Type B pancreatic cell (in vitro differentiated cells): ENCODE data around the gene UNC93A. TPM values are rescaled to one million over a fixed set of nuclear protein-coding genes. Genes with fewer than 3 reads are reported as not detected.

ENCODE experiments used
- DNase-seq: peaks from one replicate; pipeline ENCODE4 v3.0.0; 2021; ENCODE audit warnings: mixed read lengths; ENCODE audit not compliant: unreplicated experiment; ENCODE audit errors: extremely low spot score
- H3K27ac Mint-ChIP-seq: 2 replicates; pipeline ENCODE4 v1.8.0; 2021; ENCODE audit warnings: mild to moderate bottlenecking, mixed read lengths
- H3K27me3 Mint-ChIP-seq: 2 replicates; pipeline ENCODE4 v1.8.0; 2021; ENCODE audit warnings: mixed read lengths
- H3K36me3 Mint-ChIP-seq: 2 replicates; pipeline ENCODE4 v1.8.0; 2021; ENCODE audit warnings: mixed read lengths
- H3K4me1 Mint-ChIP-seq: one replicate; pipeline ENCODE4 v1.8.0; 2021; ENCODE audit warnings: mixed read lengths; ENCODE audit not compliant: unreplicated experiment
- H3K4me3 Mint-ChIP-seq: 2 replicates; pipeline ENCODE4 v1.8.0; 2021; ENCODE audit warnings: mild to moderate bottlenecking, mixed read lengths
- H3K9me3 Mint-ChIP-seq: 2 replicates; pipeline ENCODE4 v1.8.0; 2021; ENCODE audit warnings: mixed read lengths
- CTCF ChIP-seq: fragments of 200-600 bp; sonication (generic); conservative IDR thresholded peaks from 2 replicates; pipeline ENCODE4 v1.5.0; 2021; ENCODE audit warnings: antibody characterized with exemption, mild to moderate bottlenecking
- total RNA-seq: library from RNA; stranded (reverse); gene quantifications from 2 replicates; pipeline ENCODE4 v1.2.1, GENCODE V29; 2021; ENCODE audit warnings: low replicate concordance

The UNC93A gene
- total RNA-seq, 1 donor from 2014 or later = 3.7 TPM

GRCh38 chr6:167341665-167342655 lies 50.8 kb downstream of the UNC93A start:
- H3K27ac Mint-ChIP-seq = peak overlapping the region; percentile 36
- no peak for TF ChIP-seq CTCF
- no peak for DNase-seq
- H3K27me3 Mint-ChIP-seq = peaks cover 16% of the 10 kb centered on the region
- H3K4me1 Mint-ChIP-seq = peaks cover 14% of the 10 kb centered on the region
- peak overlapping the region; percentile 8 for H3K4me3 Mint-ChIP-seq
- H3K36me3 Mint-ChIP-seq = peaks cover 4% of the 10 kb centered on the region
- H3K9me3 Mint-ChIP-seq = no peaks in the 10 kb centered on the region

GRCh38 chr6:167342879-167343610 lies 51.9 kb downstream of the UNC93A start:
- DNase-seq = no peak
- H3K36me3 Mint-ChIP-seq = peaks cover 4% of the 10 kb centered on the region
- peaks cover 14% of the 10 kb centered on the region for H3K4me1 Mint-ChIP-seq
- peaks cover 16% of the 10 kb centered on the region for H3K27me3 Mint-ChIP-seq
- no peak for TF ChIP-seq CTCF
- H3K9me3 Mint-ChIP-seq = no peaks in the 10 kb centered on the region
- no peak overlapping the region for H3K4me3 Mint-ChIP-seq
- H3K27ac Mint-ChIP-seq = no peak overlapping the region

GRCh38 chr6:167345348-167345747 lies 54.2 kb downstream of the UNC93A start:
- Mint-ChIP-seq H3K27me3 (peaks cover 27% of the 10 kb centered on the region), H3K9me3 (no peaks in the 10 kb centered on the region), H3K4me1 (peaks cover 28% of the 10 kb centered on the region), H3K27ac (no peak overlapping the region), H3K4me3 (no peak overlapping the region), H3K36me3 (no peaks in the 10 kb centered on the region)
- no peak for DNase-seq
- no peak for TF ChIP-seq CTCF

- no peak for DNase-seq
- H3K27me3 Mint-ChIP-seq = peaks cover 30% of the 10 kb centered on the region
- H3K27ac Mint-ChIP-seq = no peak overlapping the region
Observed at GRCh38 chr6:167345960-167346359, 54.8 kb downstream of the UNC93A start.

GRCh38 chr6:167347226-167347625 lies 56.1 kb downstream of the UNC93A start:
- H3K4me1 Mint-ChIP-seq = peaks cover 18% of the 10 kb centered on the region
- H3K4me3 Mint-ChIP-seq = no peak overlapping the region
- DNase-seq = no peak
- H3K9me3 Mint-ChIP-seq = no peaks in the 10 kb centered on the region
- no peak overlapping the region for H3K27ac Mint-ChIP-seq
- peaks cover 33% of the 10 kb centered on the region for H3K27me3 Mint-ChIP-seq
- no peak for TF ChIP-seq CTCF
- H3K36me3 Mint-ChIP-seq = no peaks in the 10 kb centered on the region

More at GRCh38 chr6:167345960-167346359, 54.8 kb downstream of the UNC93A start:
- TF ChIP-seq CTCF = no peak
- no peaks in the 10 kb centered on the region for H3K9me3 Mint-ChIP-seq
- no peaks in the 10 kb centered on the region for H3K36me3 Mint-ChIP-seq
- H3K4me1 Mint-ChIP-seq = peaks cover 26% of the 10 kb centered on the region
- no peak overlapping the region for H3K4me3 Mint-ChIP-seq
